ENCODE data around the gene QRFPR. TPM values are rescaled to one million over a fixed set of nuclear protein-coding genes. Genes with fewer than 3 reads are reported as not detected.
"Not testable (repeated sequence)": the region's sequence is repeated elsewhere in the genome, so short reads cannot be mapped to it uniquely, and the experiment has no call there.

The QRFPR gene
- total RNA-seq, 1 donor from 2014 or later, result 1.4 TPM

GRCh38 chr4:121321466-121321865 lies 59.4 kb downstream of the QRFPR start:
- Mint-ChIP-seq H3K9me3 (no peaks in the 10 kb centered on the region), H3K4me3 (no peak overlapping the region), H3K4me1 (ENCODE audit: unreplicated experiment) (peaks cover 1% of the 10 kb centered on the region), H3K27me3 (peaks cover 9% of the 10 kb centered on the region), H3K36me3 (no peaks in the 10 kb centered on the region), H3K27ac (no peak overlapping the region)
- no peak for TF ChIP-seq CTCF (conservative IDR thresholded peaks at IDR 0.05)
- no peak for DNase-seq (ENCODE audit: extremely low spot score, unreplicated experiment)

GRCh38 chr4:121316091-121316490 lies 64.7 kb downstream of the QRFPR start:
- Mint-ChIP-seq H3K27me3 (peaks cover 3% of the 10 kb centered on the region), H3K27ac (no peak overlapping the region), H3K36me3 (no peaks in the 10 kb centered on the region), H3K4me3 (no peak overlapping the region), H3K9me3 (no peaks in the 10 kb centered on the region), H3K4me1 (ENCODE audit: unreplicated experiment) (no peaks in the 10 kb centered on the region)
- DNase-seq (ENCODE audit: extremely low spot score, unreplicated experiment), result no peak
- TF ChIP-seq CTCF (conservative IDR thresholded peaks at IDR 0.05), result no peak

GRCh38 chr4:121313430-121313829 lies 67.4 kb downstream of the QRFPR start:
- H3K36me3 Mint-ChIP-seq; H3K4me3 Mint-ChIP-seq; H3K4me1 Mint-ChIP-seq (ENCODE audit: unreplicated experiment); H3K27ac Mint-ChIP-seq; DNase-seq (ENCODE audit: extremely low spot score, unreplicated experiment); H3K27me3 Mint-ChIP-seq; H3K9me3 Mint-ChIP-seq: not testable (repeated sequence)

- no peak for TF ChIP-seq CTCF (conservative IDR thresholded peaks at IDR 0.05)
- no peak overlapping the region for H3K4me3 Mint-ChIP-seq
- H3K9me3 Mint-ChIP-seq, result no peaks in the 10 kb centered on the region
- H3K27me3 Mint-ChIP-seq, result peaks cover 4% of the 10 kb centered on the region
- no peak overlapping the region for H3K27ac Mint-ChIP-seq
- DNase-seq (ENCODE audit: extremely low spot score, unreplicated experiment), result no peak
- no peaks in the 10 kb centered on the region for H3K36me3 Mint-ChIP-seq
- H3K4me1 Mint-ChIP-seq (ENCODE audit: unreplicated experiment), result no peaks in the 10 kb centered on the region
Measured at GRCh38 chr4:121308828-121309227, 72.0 kb downstream of the QRFPR start.

- H3K27ac Mint-ChIP-seq, result no peak overlapping the region
- no peak for DNase-seq (ENCODE audit: extremely low spot score, unreplicated experiment)
- no peaks in the 10 kb centered on the region for H3K4me1 Mint-ChIP-seq (ENCODE audit: unreplicated experiment)
Measured at GRCh38 chr4:121308328-121308663, 72.5 kb downstream of the QRFPR start.

More at GRCh38 chr4:121308328-121308663, 72.5 kb downstream of the QRFPR start:
- Mint-ChIP-seq H3K36me3 (no peaks in the 10 kb centered on the region), H3K9me3 (no peaks in the 10 kb centered on the region), H3K4me3 (no peak overlapping the region), H3K27me3 (peaks cover 4% of the 10 kb centered on the region)
- TF ChIP-seq CTCF (conservative IDR thresholded peaks at IDR 0.05), result no peak
